GM12878 (cell line): ENCODE measurements around the gene SPATA22. TPM values are rescaled to one million over a fixed set of nuclear protein-coding genes. Genes with fewer than 3 reads are reported as not detected.
"Not testable (repeated sequence)": the region's sequence is repeated elsewhere in the genome, so short reads cannot be mapped to it uniquely, and the experiment has no call there.

Experiments
- ATAC-seq: fragments of 200-7000 bp; cut with Tn5 transposase; 3 replicates; pipeline ENCODE4 v1.9.1; 2020; ENCODE audit warnings: mild to moderate bottlenecking, moderate library complexity
- BruUV-seq: library from RNA; stranded (reverse); fragments of 400-500 nt; replicated peaks from 2 replicates; lab custom pipeline; 2021; lab: Mats Ljungman, UMichigan
- CTCF ChIA-PET: fragments of 300-600 bp; sonication (Branson Sonifier 250); formaldehyde crosslinking; extraction: SDS; loops from one replicate; lab custom pipeline; 2021; ENCODE audit warnings: inconsistent platforms; lab: Yijun Ruan, JAX
- POLR2A ChIA-PET: fragments of 350-600 bp; formaldehyde crosslinking; extraction: SDS; loops from one replicate; lab custom pipeline; 2021; ENCODE audit warnings: inconsistent platforms; lab: Charles Lee
- RAD21 ChIA-PET: fragments of 300-600 bp; sonication (Branson Sonifier 250); formaldehyde crosslinking; loops from one replicate; lab custom pipeline; 2023; ENCODE audit warnings: antibody characterized with exemption; ENCODE audit not compliant: unreplicated experiment; lab: Charles Lee
- SMC1A ChIA-PET: fragments of 300-600 bp; sonication (Branson Sonifier 250); formaldehyde crosslinking; loops from one replicate; lab custom pipeline; 2023; ENCODE audit not compliant: unreplicated experiment, uncharacterized antibody; lab: Charles Lee
- DNase-seq: peaks from one replicate; pipeline ENCODE4 v3.0.0-alpha.2; 2011; ENCODE audit warnings: low read depth, low spot score
- FAIRE-seq: peaks from 3 replicates; lab custom pipeline; 2011; peaks lifted over from hg19 to GRCh38; lab: Jason Lieb, UNC
- H2AFZ ChIP-seq: 2 replicates; pipeline ENCODE4 v1.6.0; 2011; ENCODE audit warnings: low read depth, low read length, control low read depth; ENCODE audit not compliant: control insufficient read depth
- H3K27ac ChIP-seq: 2 replicates; pipeline ENCODE4 v1.5.1; 2011; ENCODE audit warnings: control low read depth; ENCODE audit not compliant: control insufficient read depth, insufficient read depth
- H3K27me3 ChIP-seq, 2 experiments: replicated peaks in 1 of 2; 2 replicates each; pipeline versions ENCODE4 v1.6.0 to v1.6.1; 2011; ENCODE audit warnings: low read length in 1 of 2; ENCODE audit not compliant: control insufficient read depth in 2 of 2, insufficient read depth in 2 of 2
- H3K36me3 ChIP-seq, 2 experiments: 2 replicates each; pipeline ENCODE4 v1.5.1; 2011; ENCODE audit warnings: low read length in 1 of 2; ENCODE audit not compliant: control insufficient read depth in 2 of 2, insufficient read depth in 2 of 2
- H3K4me1 ChIP-seq: 2 replicates; pipeline ENCODE4 v1.6.1; 2011; ENCODE audit warnings: mild to moderate bottlenecking, low read length, moderate library complexity, mixed read lengths; ENCODE audit not compliant: control insufficient read depth, insufficient read depth
- H3K4me2 ChIP-seq: 2 replicates; pipeline ENCODE4 v1.6.0; 2011; ENCODE audit warnings: control low read depth; ENCODE audit not compliant: control insufficient read depth, insufficient read depth
- H3K4me3 ChIP-seq: fragments of 200-600 bp; sonication (generic); 2 replicates; pipeline ENCODE4 v1.5.1; 2016
- H3K79me2 ChIP-seq: 2 replicates; pipeline ENCODE4 v1.6.0; 2011; ENCODE audit warnings: low read length; ENCODE audit not compliant: control insufficient read depth, insufficient read depth
- H3K9ac ChIP-seq: 2 replicates; pipeline ENCODE4 v1.8.0; 2011; ENCODE audit warnings: low read length, control low read depth, mixed read lengths; ENCODE audit not compliant: control insufficient read depth, insufficient read depth
- H3K9me3 ChIP-seq: replicated peaks from 3 replicates; pipeline ENCODE4 v1.5.1; 2011; ENCODE audit warnings: mild to moderate bottlenecking, low read length; ENCODE audit not compliant: control insufficient read depth, insufficient read depth
- H4K20me1 ChIP-seq: 2 replicates; pipeline ENCODE4 v1.6.0; 2011; ENCODE audit not compliant: control insufficient read depth, insufficient read depth
- CEBPB ChIP-seq, 2 experiments: fragments of 150-350 bp in 1 of 2; IDR thresholded peaks; 2 replicates each; pipeline ENCODE4 v1.6.1; 2012 to 2014; ENCODE audit warnings: low read depth in 2 of 2, low read length in 2 of 2, borderline replicate concordance in 1 of 2, inconsistent platforms in 1 of 2
- CHD1 ChIP-seq: IDR thresholded peaks from 2 replicates; pipeline ENCODE4 v1.6.1; 2012; ENCODE audit warnings: low read depth, low read length, improper control_type of control experiment
- GABPA ChIP-seq: IDR thresholded peaks from 2 replicates; pipeline ENCODE4 v1.6.1; 2014; ENCODE audit warnings: antibody characterized with exemption, low read depth, mild to moderate bottlenecking, inconsistent platforms
- HDAC6 ChIP-seq: fragments of 200-600 bp; sonication (generic); IDR thresholded peaks from one replicate; pipeline ENCODE4 v1.8.0; 2017; ENCODE audit warnings: antibody characterized with exemption; ENCODE audit not compliant: unreplicated experiment
- NRF1 ChIP-seq: conservative IDR thresholded peaks from 2 replicates; pipeline ENCODE4 v1.6.1; 2011; ENCODE audit warnings: mild to moderate bottlenecking, low read depth, low read length, improper control_type of control experiment
- PAX8 ChIP-seq: fragments of 450-650 bp; IDR thresholded peaks from 2 replicates; pipeline ENCODE4 v1.6.1; 2017; ENCODE audit warnings: mild to moderate bottlenecking, moderate library complexity
- POU2F2 ChIP-seq: IDR thresholded peaks from 3 replicates; pipeline ENCODE4 v1.6.1; 2011; ENCODE audit warnings: low read depth, mild to moderate bottlenecking, low read length, borderline replicate concordance
- RAD51 ChIP-seq: fragments of 450-650 bp; IDR thresholded peaks from 2 replicates; pipeline ENCODE4 v1.6.1; 2016; ENCODE audit warnings: moderate library complexity, mild to moderate bottlenecking, inconsistent platforms
- REST ChIP-seq: IDR thresholded peaks from 2 replicates; pipeline ENCODE4 v1.6.1; 2012; ENCODE audit warnings: mild to moderate bottlenecking, low read depth, low read length
- SIN3A ChIP-seq: IDR thresholded peaks from 2 replicates; pipeline ENCODE4 v1.6.1; 2012; ENCODE audit warnings: low read depth, low read length, improper control_type of control experiment
- SUZ12 ChIP-seq: fragments of 200-600 bp; sonication (generic); IDR thresholded peaks from one replicate; pipeline ENCODE4 v1.6.1; 2018; ENCODE audit warnings: antibody characterized with exemption, mild to moderate bottlenecking; ENCODE audit not compliant: unreplicated experiment
- YBX1 ChIP-seq: fragments of 450-650 bp; IDR thresholded peaks from 2 replicates; pipeline ENCODE4 v1.6.1; 2016; ENCODE audit warnings: antibody characterized with exemption
- ZNF384 ChIP-seq: IDR thresholded peaks from 2 replicates; pipeline ENCODE4 v1.6.1; 2012; ENCODE audit warnings: low read depth, mild to moderate bottlenecking, low read length, improper control_type of control experiment, borderline replicate concordance
- WGBS: methylation state at CpG from one replicate; pipeline ENCODE4 v1.1.6; 2016; ENCODE audit warnings: low lambda C conversion rate; ENCODE audit not compliant: insufficient replicate concordance, insufficient coverage; ENCODE audit errors: missing lambda C conversion rate; 5-methylcytosine and 5-hydroxymethylcytosine counted together
- in situ Hi-C: fragments of 300-500 bp; cut with MboI; formaldehyde crosslinking; loops from 9 replicates; pipeline ENCODE4 v1.14.3; 2018; ENCODE audit warnings: mixed read lengths
- intact Hi-C: fragments of 100-400 bp; cut with micrococcal nuclease; formaldehyde crosslinking; loops from one replicate; pipeline ENCODE4 v1.14.2; 2022; ENCODE audit not compliant: unreplicated experiment
- polyA plus RNA-seq, 11 experiments: library from polyadenylated mRNA; depleted of rRNA in 4 of 11; unstranded in 6 of 11; stranded (reverse) in 5 of 11; fragments of >200 nt; fragmentation: Nextera tagmentation in 4 of 11; fragmentation: Illumina TruSeq in 1 of 11; extraction: Ambion mirVana in 4 of 11; extraction: Trizol in 1 of 11; gene quantifications; 1 replicate in 1 of 11; 2 replicates in 10 of 11; pipeline versions ENCODE4 v1.2.1 to v1.2.3, GENCODE V29; 2011 to 2016; ENCODE audit warnings: inconsistent platforms in 2 of 11, missing spikeins in 2 of 11, low read depth in 1 of 11
- total RNA-seq, 4 experiments: library from RNA; depleted of rRNA in 3 of 4; stranded (reverse); fragments of >200 nt in 3 of 4; fragmentation: Illumina TruSeq in 1 of 4; extraction: Trizol in 1 of 4; gene quantifications; 2 replicates each; pipeline versions ENCODE4 v1.2.1 to v1.2.3, GENCODE V29; 2013 to 2021
- TF ChIP-seq, protein P1 (sequence below): IDR thresholded peaks from 2 replicates; pipeline ENCODE4 v1.6.1; 2012; ENCODE audit warnings: low read depth, low read length, improper control_type of control experiment

The SPATA22 gene
- total and polyA plus RNA-seq, 10 of the 15 experiments (the other 5 are each of a cell fraction or from before 2014, with no cell fraction given), result not detected

- H3K9ac ChIP-seq, H3K4me1 ChIP-seq, H2AFZ ChIP-seq, RAD21 ChIA-PET, H3K4me3 ChIP-seq, in situ Hi-C loops, H3K27ac ChIP-seq, H3K27me3 ChIP-seq, H4K20me1 ChIP-seq, H3K36me3 ChIP-seq, H3K9me3 ChIP-seq, CTCF ChIA-PET, SMC1A ChIA-PET, POLR2A ChIA-PET, intact Hi-C loops, DNase-seq, H3K4me2 ChIP-seq, BruUV-seq, H3K79me2 ChIP-seq: not testable (repeated sequence)
- FAIRE-seq (peak; percentile 13), ATAC-seq (peak; percentile 59)
- peak; percentile 74 for TF ChIP-seq REST
- WGBS, result 20% methylated on average over 7 of the region's 7 CpGs
These were observed 38.4 kb downstream of the SPATA22 start for GRCh38 chr17:3433215-3433614.

GRCh38 chr17:3418222-3418621, 53.4 kb downstream of the SPATA22 start:
- Histone ChIP-seq H3K9me3 (no peaks in the 10 kb centered on the region), H3K27ac (no peak overlapping the region), H3K4me3 (no peak overlapping the region), H3K9ac (no peak overlapping the region), H3K79me2 (no peaks in the 10 kb centered on the region), H3K4me2 (no peak overlapping the region), H4K20me1 (no peaks in the 10 kb centered on the region; the same call in 1 of the 2 replicates), H3K36me3 (no peaks in the 10 kb centered on the region), H2AFZ (no peak overlapping the region), H3K27me3 (no peaks in the 10 kb centered on the region), H3K4me1 (no peaks in the 10 kb centered on the region)
- FAIRE-seq (no peak), ATAC-seq (no peak), DNase-seq (no peak)
- TF ChIP-seq SIN3A (no peak), NRF1 (no peak), YBX1 (no peak), HDAC6 (no peak), SUZ12 (no peak), POU2F2 (no peak), GABPA (no peak), RAD51 (no peak), CEBPB (IDR thresholded peaks at IDR 0.05; ENCODE audit: borderline replicate concordance in 1 of 2, low read depth in 2 of 2, low read length in 2 of 2) (no peak), PAX8 (no peak), CHD1 (no peak), ZNF384 (no peak)
- TF ChIP-seq, protein P1, sequence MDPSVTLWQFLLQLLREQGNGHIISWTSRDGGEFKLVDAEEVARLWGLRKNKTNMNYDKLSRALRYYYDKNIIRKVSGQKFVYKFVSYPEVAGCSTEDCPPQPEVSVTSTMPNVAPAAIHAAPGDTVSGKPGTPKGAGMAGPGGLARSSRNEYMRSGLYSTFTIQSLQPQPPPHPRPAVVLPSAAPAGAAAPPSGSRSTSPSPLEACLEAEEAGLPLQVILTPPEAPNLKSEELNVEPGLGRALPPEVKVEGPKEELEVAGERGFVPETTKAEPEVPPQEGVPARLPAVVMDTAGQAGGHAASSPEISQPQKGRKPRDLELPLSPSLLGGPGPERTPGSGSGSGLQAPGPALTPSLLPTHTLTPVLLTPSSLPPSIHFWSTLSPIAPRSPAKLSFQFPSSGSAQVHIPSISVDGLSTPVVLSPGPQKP, result no peak
- intact Hi-C loops, result no loop called here
- in situ Hi-C loops, result no loop called here
- BruUV-seq, result no TSS peak
- ChIA-PET POLR2A (no interaction called here), CTCF (no interaction called here), SMC1A (no interaction called here), RAD21 (no interaction called here)
- 8% methylated on average over 2 of the region's 2 CpGs for WGBS
